ENCODE measurements around the gene TRIOBP.
"Not testable (repeated sequence)": the region's sequence is repeated elsewhere in the genome, so short reads cannot be mapped to it uniquely, and the experiment has no call there.

TRIOBP gene

DNA sequence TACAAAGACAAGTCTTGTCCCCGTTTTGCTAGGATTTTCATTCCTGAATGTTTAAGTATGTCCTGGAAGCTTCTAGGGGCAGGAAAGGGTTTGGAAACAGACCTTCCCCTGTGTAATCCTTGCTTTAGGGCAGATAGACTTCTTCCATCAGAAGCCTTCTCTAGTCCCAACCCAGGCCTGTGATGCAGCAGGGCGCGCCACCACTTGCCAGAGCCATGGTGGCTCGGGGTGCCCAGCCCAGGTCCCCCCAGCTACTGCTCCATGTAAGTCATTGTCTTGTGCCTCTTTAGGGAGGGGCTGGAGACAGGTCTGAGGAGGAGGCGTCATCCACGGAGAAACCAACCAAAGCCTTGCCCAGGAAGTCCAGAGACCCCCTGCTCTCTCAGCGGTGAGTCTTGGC is 6.4 kb upstream of the TRIOBP start:
- no peak for DNase-seq (ENCODE audit: low spot score)

DNA sequence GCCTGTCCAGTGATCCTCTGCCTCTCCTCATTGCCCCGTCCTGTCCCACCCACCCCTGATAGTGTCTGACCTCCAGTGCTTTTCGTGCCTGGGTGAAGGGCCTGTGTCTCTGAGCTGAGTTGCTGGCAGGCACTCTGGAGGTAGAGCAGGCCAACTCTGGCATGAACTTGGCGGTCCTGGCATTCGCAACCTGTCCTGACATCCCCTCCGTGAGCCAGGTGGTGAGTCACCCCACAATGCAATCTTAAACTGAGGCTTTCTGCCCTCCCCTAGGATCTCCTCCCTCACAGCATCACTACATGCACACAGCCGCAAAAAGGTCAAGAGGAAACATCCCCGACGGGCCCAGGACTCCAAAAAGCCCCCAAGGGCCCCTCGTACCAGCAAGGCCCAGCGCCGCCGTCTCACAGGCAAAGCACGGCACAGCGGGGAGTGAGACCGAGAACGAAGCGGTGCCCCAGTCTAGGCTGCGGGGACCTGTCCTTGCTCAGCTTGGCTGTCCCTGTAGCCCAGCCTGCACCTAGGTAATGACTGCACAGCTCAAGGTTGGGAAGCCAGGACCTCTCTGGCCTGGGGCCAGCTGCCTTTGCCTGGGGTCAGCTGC is 5.8 kb upstream of the TRIOBP start:
- DNase-seq (ENCODE audit: low spot score): no peak

DNA sequence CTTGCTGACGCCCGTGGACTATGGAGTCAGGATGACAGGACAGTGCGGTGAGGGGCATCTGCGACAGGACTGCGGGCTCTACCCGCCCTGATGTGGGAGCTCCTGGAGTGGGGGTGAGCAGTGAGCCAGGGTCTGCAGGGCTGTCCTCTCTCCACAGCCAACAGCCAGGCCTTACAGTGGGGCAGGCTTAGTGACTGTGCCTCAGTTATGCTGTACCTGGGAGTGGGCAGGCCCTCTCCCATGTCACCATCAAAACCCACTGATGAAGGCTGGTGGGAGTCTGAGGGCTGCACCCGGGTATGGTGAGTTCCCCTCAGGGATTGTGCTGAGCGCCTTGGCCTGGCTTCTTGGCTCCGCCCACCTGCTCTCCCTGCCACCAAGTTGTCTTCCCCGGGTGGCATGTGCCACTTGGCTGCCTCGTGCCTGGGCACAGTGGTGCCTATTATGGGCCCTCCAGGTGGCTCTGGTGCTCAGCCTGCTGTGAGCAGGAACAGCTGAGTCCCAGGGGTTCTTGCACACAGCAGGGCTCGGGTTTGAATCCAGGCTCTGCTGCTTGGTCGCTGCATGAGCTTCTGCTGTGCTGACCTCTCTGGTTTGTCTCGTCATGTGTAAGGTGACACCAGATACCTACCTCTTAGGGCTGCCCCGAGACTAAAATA is 4.1 kb upstream of the TRIOBP start:
- DNase-seq (ENCODE audit: low spot score): no peak

DNA sequence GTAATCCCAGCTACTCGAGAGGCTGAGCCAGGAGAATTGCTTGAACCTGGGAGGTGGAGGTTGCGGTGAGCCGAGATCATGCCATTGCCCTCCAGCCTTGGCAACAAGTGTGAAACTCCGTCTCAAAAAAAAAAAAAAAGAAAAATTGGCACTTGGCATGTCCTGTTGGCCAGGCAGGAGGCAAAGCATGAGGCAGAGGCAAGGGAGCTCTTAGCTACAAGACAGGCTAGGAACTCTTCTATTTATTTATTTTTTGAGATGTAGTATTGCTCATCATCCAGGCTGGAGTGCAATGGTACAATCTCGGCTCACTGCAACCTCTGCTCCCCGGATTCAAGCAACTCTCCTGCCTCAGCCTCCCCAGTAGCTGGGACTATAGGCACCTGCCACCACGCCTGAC is 2.7 kb upstream of the TRIOBP start:
- DNase-seq (ENCODE audit: low spot score): not testable (repeated sequence)

DNA sequence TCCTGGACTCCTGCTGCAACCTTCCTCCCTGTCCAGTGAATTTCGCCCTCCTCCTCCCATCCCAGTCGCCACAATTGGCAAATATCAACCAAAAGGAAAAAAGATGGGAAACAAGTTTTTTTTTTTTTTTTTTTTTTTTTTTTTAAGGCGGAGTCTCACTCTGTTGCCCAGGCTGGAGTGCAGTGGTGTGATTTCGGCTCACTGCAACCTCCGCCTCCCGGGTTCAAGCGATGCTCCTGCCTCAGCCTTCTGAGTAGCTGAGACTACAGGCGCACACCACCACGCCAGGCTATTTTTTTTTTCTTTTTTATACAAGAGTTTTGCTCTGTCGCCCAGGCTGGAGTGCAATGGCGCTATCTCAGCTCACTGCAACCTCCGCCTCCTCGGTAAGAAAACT is 590 bp upstream of the TRIOBP start:
- not testable (repeated sequence) for DNase-seq (ENCODE audit: low spot score)

DNA sequence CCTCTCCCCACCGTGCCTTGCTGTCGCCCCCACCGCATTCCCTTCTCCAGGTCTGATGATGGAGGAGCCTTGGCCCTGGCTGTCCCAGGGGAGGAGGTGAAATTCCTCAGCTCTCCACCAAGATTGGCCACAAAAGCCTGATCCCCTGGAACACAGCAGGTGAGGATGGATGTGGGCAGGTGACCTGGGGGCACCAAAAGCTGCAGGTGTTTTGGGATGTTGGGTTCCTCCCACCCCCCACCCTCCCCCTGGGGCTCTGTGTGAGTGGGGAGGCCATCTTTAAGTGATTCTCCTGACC is 639 bp downstream of the TRIOBP start:
- DNase-seq (ENCODE audit: low spot score): no peak

DNA sequence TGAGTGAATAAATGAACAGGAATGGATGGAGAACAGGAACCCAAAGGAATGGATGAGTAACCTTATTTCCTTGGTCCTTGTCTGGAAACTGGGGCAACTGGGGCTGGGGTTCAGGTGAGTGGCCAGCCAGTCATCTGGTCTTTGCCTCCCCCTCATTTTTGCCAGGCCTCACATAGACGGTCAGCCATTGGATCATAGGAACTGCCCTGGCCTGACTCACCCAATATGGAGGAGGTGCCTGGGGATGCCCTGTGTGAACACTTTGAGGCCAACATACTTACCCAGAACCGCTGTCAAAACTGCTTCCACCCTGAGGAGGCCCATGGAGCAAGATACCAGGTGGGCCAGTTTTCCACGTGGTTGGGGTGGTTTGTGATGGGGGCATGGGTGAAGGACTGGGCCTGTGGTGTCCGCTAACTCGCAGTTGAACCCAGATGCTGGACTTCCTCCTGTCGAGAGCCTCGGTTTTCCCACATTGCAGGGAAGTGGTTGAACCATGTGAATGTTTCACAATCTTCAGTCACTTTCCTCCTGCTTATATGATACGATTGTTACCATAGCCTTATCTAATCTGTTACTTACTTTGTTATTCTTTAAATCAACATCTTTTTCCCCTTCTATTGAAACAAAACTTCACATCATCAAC is 4.4 kb downstream of the TRIOBP start:
- DNase-seq (ENCODE audit: low spot score): no peak

DNA sequence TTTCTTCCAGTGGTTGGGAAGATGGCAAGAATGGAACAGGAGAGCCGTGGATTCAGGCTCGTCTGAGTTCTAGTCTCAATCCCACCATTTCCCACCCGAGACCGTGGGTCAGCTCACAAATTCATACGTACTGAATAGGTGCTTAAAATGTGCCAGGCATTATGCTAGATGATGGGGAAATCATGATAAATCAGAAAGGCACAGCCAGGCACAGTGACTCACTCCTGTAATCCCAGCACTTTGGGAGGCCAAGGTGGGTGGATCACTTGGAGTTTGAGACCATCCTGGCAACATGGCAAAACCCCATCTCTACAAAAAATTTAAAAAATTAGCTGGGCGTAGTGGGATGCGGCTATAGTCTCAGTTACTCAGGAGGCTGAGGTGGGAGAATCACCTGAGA is 7.1 kb downstream of the TRIOBP start:
- no peak for DNase-seq (ENCODE audit: low spot score)

DNA sequence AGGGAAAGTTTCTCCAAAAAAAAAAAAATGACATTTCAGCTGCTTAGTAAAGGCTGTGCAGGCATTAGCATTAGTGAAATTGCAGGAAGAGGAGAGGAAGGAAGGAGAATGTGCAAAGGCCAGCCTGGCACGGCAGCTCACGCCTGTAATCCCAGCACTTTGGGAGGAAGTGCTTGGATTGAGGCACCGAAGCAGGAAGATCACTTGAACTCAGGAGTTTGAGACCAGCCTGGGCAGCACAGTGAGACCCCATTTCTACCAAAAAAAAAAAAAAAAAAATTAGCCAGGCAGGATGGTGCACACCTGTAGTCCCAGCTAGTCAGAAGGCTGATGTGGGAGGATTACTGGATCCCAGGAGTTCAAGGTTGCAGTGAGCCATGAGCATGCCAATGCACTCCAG is 7.8 kb downstream of the TRIOBP start:
- no peak for DNase-seq (ENCODE audit: low spot score)

DNA sequence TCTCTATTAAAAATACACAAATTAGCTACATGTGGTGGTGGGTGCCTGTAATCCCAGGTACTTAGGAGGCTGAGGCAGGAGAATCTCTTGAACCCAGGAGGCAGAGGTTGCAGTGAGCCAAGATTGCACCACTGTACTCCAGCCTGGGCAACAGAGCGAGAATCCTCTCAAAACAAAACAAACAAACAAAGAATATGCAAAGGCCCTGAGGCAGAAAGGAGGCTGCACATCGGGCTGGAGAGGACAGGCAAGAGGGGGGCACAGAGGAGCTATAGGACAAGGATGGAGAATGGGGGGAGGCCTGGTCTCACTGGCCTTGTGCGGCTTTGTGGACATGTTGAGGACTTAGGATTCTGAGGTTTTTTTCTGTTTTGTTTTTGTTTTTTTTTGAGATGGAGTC is 8.4 kb downstream of the TRIOBP start:
- no peak for DNase-seq (ENCODE audit: low spot score)

DNA sequence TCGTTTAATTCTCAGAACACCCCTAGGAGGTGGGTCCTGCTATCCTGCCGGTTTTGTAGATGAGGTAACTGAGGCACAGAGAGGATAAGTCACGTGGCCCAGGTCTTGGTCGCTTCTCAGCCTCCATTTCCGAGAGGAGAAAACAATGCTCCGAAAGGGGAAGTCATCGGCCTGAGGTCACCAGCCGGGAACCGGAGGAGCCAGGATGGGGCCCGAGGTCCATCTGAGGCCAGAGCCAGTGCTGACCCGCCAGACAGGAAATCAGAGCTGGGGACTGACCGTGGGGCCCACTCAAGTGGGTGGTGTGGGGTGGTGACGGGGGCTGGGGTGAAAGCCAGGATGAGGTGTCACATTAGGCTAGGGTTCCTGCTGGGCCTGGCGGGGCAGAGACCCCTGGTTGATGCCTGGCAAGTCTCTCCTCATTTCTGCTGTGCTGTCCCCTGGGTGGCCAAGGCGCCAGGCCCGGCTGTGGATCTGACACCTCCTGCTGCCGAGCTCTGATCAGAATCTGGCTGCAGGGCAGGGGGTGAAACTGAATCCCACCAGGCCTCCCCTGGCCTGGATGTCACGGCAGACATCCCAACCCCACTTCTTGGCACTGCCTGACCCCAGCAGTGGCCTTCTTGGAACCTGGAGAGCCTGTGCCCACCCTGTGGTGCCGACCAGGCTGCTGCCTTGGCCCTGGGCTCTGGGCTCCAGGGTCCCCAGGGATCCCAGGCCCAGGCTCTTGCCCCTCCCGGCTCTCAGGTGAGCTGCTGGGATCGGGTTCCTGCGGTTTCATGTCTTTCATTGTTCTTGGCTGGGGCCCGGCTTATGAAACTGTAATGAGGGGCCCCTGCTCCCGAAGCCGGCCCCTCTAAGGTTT is 12.0 kb downstream of the TRIOBP start:
- no peak for DNase-seq (ENCODE audit: low spot score)

DNA sequence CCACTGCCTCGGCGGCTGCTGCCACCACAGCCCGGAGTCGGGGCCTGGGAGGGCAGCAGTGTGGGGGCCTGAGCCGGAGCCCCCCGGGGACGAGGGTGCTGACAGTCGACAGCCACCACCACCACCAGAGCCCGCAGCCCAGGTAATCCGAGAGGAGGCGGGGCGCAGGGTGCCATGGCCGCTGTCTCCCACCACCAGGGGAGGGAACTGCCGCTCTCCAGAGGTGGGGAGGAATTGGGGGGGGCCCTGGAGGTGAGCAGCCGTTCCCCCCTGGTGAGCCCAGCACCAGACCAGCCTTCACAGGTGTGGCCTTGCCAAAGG is 12.6 kb downstream of the TRIOBP start:
- no peak for DNase-seq (ENCODE audit: low spot score)

DNA sequence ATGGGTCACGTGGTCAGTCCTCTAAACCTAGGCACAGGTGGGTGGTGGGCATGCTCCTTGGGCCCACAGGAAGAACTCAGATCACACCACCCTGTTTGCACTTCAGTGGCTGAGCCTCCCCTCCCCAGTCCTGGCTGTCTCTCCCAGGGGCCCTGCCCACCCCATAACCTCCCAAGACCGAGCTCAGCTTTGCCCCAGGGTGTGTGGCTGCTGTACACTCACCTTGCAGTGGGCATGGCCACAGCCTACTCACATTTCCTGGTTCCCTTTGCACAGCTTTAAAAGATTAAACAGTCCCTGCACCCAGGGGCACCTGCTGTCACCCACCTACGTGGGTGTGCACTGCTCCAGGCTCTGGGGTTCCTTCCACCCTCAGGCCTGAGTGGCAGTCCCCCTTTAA is 13.8 kb downstream of the TRIOBP start:
- DNase-seq (ENCODE audit: low spot score): peak; percentile 11

DNA sequence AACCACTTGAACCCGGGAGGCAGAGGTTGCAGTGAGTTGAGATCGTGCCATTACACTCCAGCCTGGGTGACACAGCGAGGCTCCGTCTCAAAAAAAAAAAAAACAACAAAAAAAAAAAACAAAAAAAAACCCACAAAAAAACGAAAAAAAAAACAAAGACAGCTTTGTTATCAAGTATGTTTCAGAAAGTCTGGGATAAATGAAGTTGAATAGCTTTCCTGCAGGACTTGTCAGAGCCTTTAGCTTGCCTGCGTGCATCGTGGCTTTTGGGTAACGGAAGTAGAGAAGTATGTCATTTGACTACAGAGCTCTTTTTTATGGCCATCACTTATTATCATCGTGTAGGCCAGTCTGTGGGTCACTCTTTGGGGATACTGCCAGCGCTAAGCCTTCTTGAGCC is 14.6 kb downstream of the TRIOBP start:
- no peak for DNase-seq (ENCODE audit: low spot score)

DNA sequence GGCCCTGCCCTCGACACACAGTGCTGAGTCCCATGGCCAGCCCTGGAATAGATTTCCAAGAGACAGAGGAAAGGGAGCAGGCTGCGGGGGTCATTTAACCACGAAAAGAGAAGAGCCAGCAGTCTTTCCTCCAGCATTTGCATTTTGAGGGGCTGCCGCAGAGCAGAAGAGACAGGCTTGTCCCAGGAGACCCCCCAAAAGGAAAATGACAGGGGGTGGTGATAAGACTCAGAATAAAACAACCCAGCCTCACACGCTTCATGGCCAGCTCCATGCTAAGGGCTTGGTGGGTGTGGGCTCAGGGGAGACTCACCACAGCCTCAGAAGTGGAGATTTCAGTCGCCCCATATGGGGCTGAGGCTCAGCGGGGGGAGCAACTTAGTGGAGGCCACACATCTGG is 16.9 kb downstream of the TRIOBP start:
- DNase-seq (ENCODE audit: low spot score): no peak

DNA sequence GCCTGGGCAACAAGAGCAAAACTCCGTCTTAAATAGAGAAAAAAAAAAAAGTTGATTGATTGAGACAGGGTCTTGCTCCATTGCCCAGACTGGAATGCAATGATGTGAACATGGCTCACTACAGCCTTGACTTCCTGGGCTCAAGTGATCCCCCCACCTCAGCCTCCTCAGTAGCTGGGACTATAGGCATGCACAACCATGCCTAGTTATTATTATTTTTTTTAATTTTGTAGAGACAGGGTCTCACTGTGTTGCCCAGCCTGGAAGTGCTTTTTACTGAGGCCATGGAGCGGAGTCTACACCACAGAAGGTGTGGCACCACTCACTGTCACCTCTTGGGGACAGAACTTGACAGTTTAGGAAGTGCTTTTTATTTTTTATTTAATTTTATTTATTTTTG is 17.8 kb downstream of the TRIOBP start:
- DNase-seq (ENCODE audit: low spot score): no peak

DNA sequence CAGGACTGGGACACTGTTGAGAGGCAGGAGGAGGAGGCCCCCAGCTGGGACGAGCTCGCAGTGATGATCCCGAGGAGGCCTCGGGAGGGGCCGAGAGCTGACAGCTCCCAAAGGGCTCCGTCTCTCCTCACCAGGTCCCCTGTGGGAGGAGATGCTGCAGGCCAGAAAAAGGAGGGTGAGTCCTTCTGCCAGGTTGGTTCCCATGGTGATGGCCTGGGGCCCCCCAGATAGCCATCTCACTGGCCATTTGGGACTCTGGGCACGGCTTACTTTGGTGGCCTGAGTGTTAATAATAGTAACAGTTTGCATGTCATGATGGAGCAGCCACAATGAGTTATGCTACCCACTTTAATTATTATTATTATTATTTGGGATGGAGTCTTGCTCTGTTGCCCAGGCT is 18.9 kb downstream of the TRIOBP start:
- DNase-seq (ENCODE audit: low spot score): no peak

DNA sequence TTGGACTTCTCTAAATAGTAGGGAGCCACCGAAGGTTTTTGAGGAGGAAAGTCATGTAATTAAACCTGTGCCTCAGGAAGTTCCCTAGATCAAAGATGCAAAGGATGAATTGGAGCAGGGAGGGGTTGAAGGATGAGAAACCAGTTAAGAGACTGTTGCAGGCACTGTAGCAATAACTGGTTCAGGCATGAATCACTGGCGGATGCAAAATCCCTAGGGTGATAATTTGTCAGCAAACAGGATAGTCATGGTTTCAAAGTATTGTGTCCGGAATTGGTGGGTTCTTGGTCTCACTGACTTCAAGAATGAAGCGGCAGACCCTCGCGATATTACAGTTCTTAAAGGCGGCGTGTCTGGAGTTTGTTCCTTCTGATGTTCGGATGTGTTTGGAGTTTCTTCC is 19.9 kb downstream of the TRIOBP start:
- no peak for DNase-seq (ENCODE audit: low spot score)

DNA sequence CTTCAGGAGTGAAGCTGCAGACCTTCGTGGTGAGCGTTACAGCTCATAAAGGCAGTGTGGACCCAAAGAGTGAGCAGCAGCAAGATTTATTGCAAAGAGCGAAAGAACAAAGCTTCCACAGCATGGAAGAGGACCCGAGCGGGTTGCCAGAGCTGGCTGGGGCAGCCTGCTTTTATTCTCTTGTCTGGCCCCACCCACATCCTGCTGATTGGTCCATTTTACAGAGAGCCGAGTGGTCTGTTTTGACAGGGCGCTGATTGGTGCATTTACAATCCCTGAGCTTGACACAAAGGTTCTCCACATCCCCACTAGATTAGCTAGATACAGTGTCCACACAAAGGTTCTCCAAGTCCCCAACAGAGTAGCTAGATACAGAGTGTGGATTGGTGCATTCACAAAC is 20.4 kb downstream of the TRIOBP start:
- not testable (repeated sequence) for DNase-seq (ENCODE audit: low spot score)

DNA sequence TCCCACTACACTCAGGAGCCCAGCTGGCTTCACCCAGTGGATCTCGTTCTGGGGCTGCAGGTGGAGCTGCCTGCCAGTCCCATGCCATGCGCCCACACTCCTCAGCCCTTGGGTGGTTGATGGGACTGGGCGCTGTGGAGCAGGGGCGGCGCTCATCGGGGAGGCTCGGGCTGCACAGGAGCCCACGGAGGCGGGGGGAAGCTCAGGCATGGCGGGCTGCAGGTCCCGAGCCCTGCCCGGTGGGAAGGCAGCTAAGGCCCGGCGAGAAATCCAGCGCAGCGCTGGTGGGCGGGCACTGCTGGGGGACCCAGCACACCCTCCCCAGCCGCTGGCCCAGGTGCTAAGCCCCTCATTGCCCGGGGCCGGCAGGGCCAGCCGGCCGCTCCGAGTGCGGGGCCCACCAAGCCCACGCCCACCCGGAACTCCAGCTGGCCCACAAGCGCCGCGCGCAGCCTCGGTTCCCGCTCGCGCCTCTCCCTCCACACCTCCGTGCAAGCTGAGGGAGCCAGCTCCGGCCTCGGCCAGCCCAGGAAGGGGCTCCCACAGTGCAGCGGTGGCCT is 21.0 kb downstream of the TRIOBP start:
- DNase-seq (ENCODE audit: low spot score): not testable (repeated sequence)

DNA sequence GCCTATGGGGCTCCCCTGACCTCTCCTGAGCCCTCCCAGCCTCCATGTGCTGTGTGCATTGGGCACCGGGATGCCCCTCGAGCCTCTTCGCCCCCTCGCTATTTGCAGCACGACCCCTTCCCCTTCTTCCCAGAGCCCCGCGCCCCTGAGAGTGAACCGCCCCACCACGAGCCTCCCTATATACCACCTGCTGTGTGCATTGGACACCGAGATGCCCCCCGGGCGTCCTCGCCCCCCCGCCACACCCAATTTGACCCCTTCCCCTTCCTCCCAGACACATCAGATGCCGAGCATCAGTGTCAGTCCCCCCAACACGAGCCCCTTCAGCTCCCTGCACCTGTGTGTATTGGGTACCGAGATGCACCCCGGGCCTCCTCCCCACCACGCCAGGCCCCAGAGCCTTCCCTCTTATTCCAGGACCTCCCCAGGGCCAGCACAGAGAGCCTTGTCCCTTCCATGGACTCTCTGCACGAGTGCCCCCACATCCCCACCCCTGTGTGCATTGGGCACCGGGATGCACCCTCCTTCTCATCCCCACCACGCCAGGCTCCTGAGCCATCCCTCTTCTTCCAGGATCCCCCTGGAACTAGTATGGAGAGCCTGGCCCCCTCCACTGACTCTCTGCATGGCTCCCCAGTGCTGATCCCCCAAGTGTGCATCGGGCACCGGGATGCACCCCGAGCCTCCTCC is 28.8 kb downstream of the TRIOBP start:
- no peak for DNase-seq (ENCODE audit: low spot score)

DNA sequence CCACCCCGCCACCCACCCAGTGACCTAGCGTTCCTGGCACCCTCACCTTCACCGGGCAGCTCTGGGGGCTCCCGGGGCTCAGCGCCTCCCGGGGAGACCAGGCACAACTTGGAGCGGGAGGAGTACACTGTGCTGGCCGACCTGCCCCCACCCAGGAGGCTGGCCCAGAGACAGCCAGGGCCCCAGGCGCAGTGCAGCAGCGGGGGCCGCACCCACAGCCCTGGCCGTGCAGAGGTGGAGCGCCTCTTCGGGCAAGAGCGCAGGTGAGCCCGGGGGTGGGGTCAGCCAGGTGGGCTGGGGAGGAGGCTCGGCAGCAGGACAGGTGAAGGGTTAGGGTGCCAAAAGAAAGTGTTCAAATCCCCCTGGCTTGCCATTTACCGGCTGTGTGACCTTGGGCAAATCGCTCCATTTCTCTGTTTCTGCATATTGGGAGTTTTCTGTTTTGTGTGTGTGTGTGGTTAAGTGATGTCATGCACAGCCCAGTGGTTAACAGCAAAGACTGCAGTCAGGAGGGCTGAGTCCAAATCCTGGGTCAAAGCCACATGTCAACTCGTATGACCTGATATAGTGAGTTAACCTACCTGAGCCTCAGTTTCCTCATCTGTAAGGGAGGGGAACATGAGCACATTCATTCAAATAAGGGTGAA is 29.5 kb downstream of the TRIOBP start:
- peak; percentile 24 for DNase-seq (ENCODE audit: low spot score)

Measured in kidney tubule cell (primary cell).